Activated CD4-positive, alpha-beta T cell treated with anti-CD3 and anti-CD28 coated beads for 36 hours (primary cell): ENCODE data around the gene DACH1. TPM values are rescaled to one million over a fixed set of nuclear protein-coding genes. Genes with fewer than 3 reads are reported as not detected.
"Not testable (repeated sequence)": the region's sequence is repeated elsewhere in the genome, so short reads cannot be mapped to it uniquely, and the experiment has no call there.

Source experiments
- ATAC-seq: fragments of 200-7000 bp; cut with Tn5 transposase; one replicate; pipeline ENCODE4 v1.10.0; 2021; ENCODE audit warnings: mild to moderate bottlenecking, moderate library complexity
- CTCF ChIA-PET: fragments of 350-600 bp; sonication (Branson Sonifier 250); formaldehyde crosslinking; loops from one replicate; lab custom pipeline; 2021; ENCODE audit warnings: antibody characterized with exemption; lab: Charles Lee
- POLR2A ChIA-PET: fragments of 350-600 bp; sonication (Branson Sonifier 250); formaldehyde crosslinking; loops from one replicate; lab custom pipeline; 2021; ENCODE audit warnings: antibody characterized with exemption, inconsistent platforms; lab: Charles Lee
- DNase-seq: peaks from one replicate; pipeline ENCODE4 v3.0.0-alpha.2; 2020
- H3K27ac Mint-ChIP-seq: one replicate; pipeline ENCODE4 v1.8.0; 2021; ENCODE audit warnings: mixed read lengths
- H3K27me3 Mint-ChIP-seq: one replicate; pipeline ENCODE4 v1.8.0; 2021; ENCODE audit warnings: mixed read lengths
- H3K36me3 Mint-ChIP-seq: one replicate; pipeline ENCODE4 v1.8.0; 2021; ENCODE audit warnings: low read depth, mixed read lengths
- H3K4me1 Mint-ChIP-seq: one replicate; pipeline ENCODE4 v1.8.0; 2021; ENCODE audit warnings: mixed read lengths
- H3K4me3 Mint-ChIP-seq: one replicate; pipeline ENCODE4 v1.8.0; 2021; ENCODE audit warnings: mild to moderate bottlenecking, moderate library complexity, mixed read lengths
- H3K9me3 Mint-ChIP-seq: one replicate; pipeline ENCODE4 v1.8.0; 2021; ENCODE audit warnings: low read depth, mixed read lengths
- intact Hi-C, 2 experiments: fragments of 100-400 bp; cut with DNase I in 1 of 2; cut with micrococcal nuclease in 1 of 2; formaldehyde crosslinking; loops; one replicate each; pipeline versions ENCODE4 v1.14.2 to v1.15.1; 2022 to 2024; cut with DNase I, micrococcal nuclease
- total RNA-seq, 2 experiments: library from RNA; stranded (reverse); gene quantifications; one replicate each; pipeline ENCODE4 v1.2.3, GENCODE V29; 2021

The DACH1 gene
- total RNA-seq: under 1 TPM; 0.09 to 0.21 TPM

DNA sequence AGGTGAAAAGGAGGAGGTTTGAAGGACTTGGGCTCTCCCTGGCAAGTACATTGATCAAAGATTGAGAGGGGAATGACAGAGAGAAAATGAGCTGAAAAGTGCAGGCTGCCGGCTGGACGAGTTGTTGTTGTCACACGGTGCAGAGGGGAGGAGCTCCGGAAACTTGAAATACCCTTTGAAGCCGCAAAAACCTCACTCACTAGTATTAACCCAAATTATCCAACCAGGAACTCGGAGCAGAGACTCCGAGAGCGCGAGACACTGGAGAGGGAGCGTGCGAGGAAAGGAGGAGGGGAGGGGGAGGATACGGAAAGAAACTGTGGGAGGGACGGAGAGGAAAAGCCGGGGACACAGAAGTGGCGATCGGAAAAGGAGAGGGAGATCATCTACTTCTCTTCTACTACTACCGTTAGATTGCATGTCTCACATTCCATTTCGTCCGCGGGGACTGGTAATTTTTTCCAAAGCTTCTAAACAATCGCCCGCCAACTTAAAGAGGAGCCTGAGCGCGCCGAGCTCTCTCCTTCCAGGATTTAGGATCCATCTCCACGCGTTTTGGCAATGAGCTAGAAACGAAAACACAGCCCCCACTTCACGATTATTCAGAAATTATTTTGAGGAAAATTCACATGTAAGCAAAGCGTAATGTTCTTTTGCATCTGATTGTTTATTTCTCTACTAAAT, at the start of gene DACH1:
TSS of gene DACH1 (minus strand) at position 74 of the 684 bp plus-strand sequence.
- Mint-ChIP-seq H3K4me1 (peaks cover 19% of the 10 kb centered on the region), H3K36me3 (peaks cover 3% of the 10 kb centered on the region), H3K27me3 (peaks cover 48% of the 10 kb centered on the region), H3K4me3 (peak within 1 kb of the TSS; percentile 81), H3K9me3 (no peaks in the 10 kb centered on the region), H3K27ac (peak within 1 kb of the TSS; percentile 55)
- ATAC-seq: peak; percentile 47
- ChIA-PET CTCF (interaction anchor here (1.7 kb wide), 1 partner anchor 11 kb away, joined by 11 read pairs; no protein-coding TSS in a partner anchor), POLR2A (no interaction called here)
- DNase-seq: peak; percentile 54
- intact Hi-C loops: loop anchor here in 1 of 2 experiments (10.0 kb wide), 1 partner anchor 698 kb away; no protein-coding TSS in a partner anchor

DNA sequence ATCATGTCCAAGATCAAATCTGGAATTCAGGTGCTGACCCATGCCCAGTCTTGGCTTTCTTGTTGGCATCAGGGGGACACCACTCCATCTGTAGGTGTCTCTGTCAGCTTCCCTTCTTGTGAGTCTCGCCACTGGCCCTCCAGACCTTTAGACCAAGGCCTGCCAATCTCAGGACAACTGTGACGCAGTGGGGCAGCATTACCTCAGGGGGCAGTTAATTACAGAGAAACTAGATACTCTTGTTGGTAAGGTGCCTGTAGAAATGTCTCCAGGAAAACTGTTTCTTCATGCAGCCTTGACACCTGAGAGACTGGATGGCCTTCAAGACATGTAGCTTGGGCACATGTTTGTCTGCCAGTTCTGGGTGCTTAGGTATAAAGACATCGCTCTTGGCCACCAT, 46.7 kb upstream of the DACH1 start:
- Mint-ChIP-seq H3K36me3 (no peaks in the 10 kb centered on the region), H3K4me3 (no peak overlapping the region), H3K4me1 (no peaks in the 10 kb centered on the region), H3K9me3 (no peaks in the 10 kb centered on the region), H3K27me3 (no peaks in the 10 kb centered on the region), H3K27ac (no peak overlapping the region)
- no peak for ATAC-seq
- intact Hi-C loops: no loop called here
- ChIA-PET CTCF (interaction anchor here (0.6 kb wide), 1 partner anchor 1296 kb away, joined by 3 read pairs; no protein-coding TSS in a partner anchor), POLR2A (no interaction called here)
- DNase-seq: no peak

DNA sequence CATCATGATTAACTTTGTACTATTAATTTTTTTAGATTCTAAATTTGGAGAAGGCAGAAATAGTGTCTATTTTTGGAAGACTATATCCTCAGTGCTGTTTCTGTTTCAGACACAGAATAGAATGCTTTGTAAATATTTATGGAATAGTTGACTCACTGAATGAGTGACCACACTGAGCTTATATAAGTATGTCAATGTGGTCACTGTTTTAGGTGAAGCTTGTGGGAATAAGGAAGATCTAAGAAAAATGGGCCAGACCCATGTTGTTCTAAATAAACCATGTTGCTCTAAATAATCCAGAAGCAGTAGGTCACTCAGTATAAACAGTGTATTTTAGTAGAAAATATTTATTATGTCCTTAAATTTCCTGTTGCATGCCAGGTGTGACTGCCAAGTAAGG, 45.5 kb upstream of the DACH1 start:
- DNase-seq: no peak
- Mint-ChIP-seq H3K27ac (no peak overlapping the region), H3K9me3 (no peaks in the 10 kb centered on the region), H3K27me3 (no peaks in the 10 kb centered on the region), H3K4me1 (no peaks in the 10 kb centered on the region), H3K4me3 (no peak overlapping the region), H3K36me3 (no peaks in the 10 kb centered on the region)
- intact Hi-C loops: no loop called here
- ATAC-seq: no peak
- POLR2A ChIA-PET: no interaction called here
- CTCF ChIA-PET: no interaction called here

DNA sequence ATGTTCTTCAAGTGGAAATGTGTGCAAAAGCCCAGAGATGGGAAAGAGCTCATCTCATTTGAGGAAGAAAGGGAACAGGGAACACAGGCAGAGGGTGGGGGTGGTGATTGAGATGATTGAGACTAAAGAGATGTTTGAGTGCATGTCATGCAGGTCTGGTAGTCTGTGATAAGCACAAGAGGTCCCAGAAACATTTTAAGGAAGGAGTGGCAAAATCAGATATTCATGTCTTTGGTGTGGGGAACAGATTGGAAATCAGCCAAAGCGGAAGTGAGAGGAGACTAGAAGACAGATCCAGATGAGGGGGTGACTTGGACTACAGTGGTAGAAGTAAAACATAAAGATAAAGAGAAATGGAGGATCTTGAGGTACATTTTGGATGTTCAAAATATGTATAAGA, 39.4 kb upstream of the DACH1 start:
- ATAC-seq: no peak
- Mint-ChIP-seq H3K36me3 (no peaks in the 10 kb centered on the region), H3K4me3 (no peak overlapping the region), H3K4me1 (no peaks in the 10 kb centered on the region), H3K27me3 (no peaks in the 10 kb centered on the region), H3K27ac (no peak overlapping the region), H3K9me3 (no peaks in the 10 kb centered on the region)
- ChIA-PET POLR2A (no interaction called here), CTCF (no interaction called here)
- no peak for DNase-seq
- intact Hi-C loops: no loop called here

DNA sequence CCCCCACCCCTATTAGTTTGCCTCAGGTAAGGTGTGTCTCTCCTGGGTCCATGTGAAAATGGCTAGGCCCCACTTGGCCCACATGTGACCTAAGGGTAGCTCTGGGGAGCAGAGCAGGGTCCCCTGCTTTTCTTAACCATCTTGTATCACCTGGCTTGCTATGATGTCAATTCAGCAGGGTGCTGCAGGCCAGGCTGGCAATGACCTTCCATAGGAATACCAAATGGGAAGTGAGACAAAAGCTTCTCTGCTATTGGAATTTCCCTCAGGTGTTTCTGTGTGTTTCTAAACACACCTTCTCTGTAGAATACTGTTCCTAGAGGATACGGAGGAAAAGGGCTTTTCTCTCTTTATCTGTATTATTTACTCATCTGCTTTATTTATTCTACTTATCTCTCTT, 35.7 kb upstream of the DACH1 start:
- Mint-ChIP-seq H3K27me3 (no peaks in the 10 kb centered on the region), H3K27ac (no peak overlapping the region), H3K9me3 (no peaks in the 10 kb centered on the region), H3K4me1 (no peaks in the 10 kb centered on the region), H3K36me3 (no peaks in the 10 kb centered on the region), H3K4me3 (no peak overlapping the region)
- intact Hi-C loops: no loop called here
- no peak for ATAC-seq
- ChIA-PET POLR2A (no interaction called here), CTCF (interaction anchor here (0.6 kb wide), 1 partner anchor 122 kb away, joined by 3 read pairs; no protein-coding TSS in a partner anchor)
- no peak for DNase-seq

DNA sequence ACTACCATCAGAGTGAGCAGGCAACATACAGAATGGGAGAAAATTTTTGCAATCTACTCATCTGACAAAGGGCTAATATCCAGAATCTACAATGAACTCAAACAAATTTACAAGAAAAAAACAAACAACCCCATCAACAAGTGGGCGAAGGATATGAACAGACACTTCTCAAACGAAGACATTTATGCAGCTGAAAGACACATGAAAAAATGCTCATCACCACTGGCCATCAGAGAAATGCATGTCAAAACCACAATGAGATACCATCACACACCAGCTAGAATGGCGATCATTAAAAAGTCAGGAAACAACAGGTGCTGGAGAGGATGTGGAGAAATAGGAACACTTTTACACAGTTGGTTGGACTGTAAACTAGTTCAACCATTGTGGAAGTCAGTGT, 26.5 kb upstream of the DACH1 start:
- CTCF ChIA-PET, ATAC-seq, POLR2A ChIA-PET, H3K36me3 Mint-ChIP-seq, H3K27me3 Mint-ChIP-seq, intact Hi-C loops, H3K9me3 Mint-ChIP-seq, DNase-seq, H3K4me3 Mint-ChIP-seq, H3K4me1 Mint-ChIP-seq, H3K27ac Mint-ChIP-seq: not testable (repeated sequence)

DNA sequence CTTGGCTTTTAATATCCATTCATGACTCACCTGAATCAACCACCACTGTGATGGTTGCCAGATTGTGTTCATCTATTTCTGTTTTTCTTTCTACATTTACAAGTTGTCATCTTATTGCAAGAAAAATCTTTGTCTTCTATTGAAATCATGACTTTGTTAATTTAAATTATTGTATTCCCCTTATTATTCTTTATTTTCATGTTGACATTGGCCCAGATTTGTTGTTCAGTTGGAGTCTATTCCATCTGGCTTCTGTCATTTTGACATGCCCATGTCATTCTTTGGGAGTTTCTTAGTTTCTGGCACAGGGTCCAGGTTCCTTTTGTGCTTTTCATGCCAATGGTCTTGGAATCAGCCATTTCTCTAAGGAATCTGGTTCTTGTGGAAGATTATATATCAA, 19.9 kb upstream of the DACH1 start:
- POLR2A ChIA-PET: no interaction called here
- H3K4me3 Mint-ChIP-seq: no peak overlapping the region
- no peak for DNase-seq
- intact Hi-C loops: no loop called here
- no peak overlapping the region for H3K27ac Mint-ChIP-seq
- ATAC-seq: no peak
- no peaks in the 10 kb centered on the region for H3K4me1 Mint-ChIP-seq
- no peaks in the 10 kb centered on the region for H3K27me3 Mint-ChIP-seq
- CTCF ChIA-PET: no interaction called here
- H3K36me3 Mint-ChIP-seq: no peaks in the 10 kb centered on the region
- H3K9me3 Mint-ChIP-seq: no peaks in the 10 kb centered on the region

DNA sequence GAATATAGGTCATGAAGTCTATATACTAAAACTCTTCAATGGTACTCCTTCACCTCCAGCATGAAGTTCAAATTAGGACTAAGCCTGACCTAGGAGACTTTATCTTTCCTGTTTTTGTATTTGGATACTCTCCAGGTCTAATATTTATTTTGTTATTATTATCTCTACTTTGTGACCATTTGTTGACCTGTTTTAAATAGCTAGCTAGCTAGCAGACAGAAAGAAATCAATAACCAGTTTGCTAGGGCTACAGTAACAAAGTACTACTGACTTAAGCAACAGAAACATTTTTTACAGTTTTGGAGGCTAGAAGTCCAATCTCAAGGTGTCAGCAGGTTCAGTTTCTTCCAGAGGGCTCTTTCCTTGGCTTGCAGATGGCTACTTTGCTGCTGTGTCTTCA, 15.1 kb upstream of the DACH1 start:
- no peak overlapping the region for H3K4me3 Mint-ChIP-seq
- H3K27ac Mint-ChIP-seq: no peak overlapping the region
- DNase-seq (no peak), ATAC-seq (no peak)
- H3K9me3 Mint-ChIP-seq: no peaks in the 10 kb centered on the region
- POLR2A ChIA-PET: no interaction called here
- intact Hi-C loops: no loop called here
- H3K27me3 Mint-ChIP-seq: no peaks in the 10 kb centered on the region
- peaks cover 4% of the 10 kb centered on the region for H3K4me1 Mint-ChIP-seq
- CTCF ChIA-PET: interaction anchor here (0.6 kb wide), 1 partner anchor 95 kb away, joined by 4 read pairs; no protein-coding TSS in a partner anchor
- H3K36me3 Mint-ChIP-seq: no peaks in the 10 kb centered on the region

DNA sequence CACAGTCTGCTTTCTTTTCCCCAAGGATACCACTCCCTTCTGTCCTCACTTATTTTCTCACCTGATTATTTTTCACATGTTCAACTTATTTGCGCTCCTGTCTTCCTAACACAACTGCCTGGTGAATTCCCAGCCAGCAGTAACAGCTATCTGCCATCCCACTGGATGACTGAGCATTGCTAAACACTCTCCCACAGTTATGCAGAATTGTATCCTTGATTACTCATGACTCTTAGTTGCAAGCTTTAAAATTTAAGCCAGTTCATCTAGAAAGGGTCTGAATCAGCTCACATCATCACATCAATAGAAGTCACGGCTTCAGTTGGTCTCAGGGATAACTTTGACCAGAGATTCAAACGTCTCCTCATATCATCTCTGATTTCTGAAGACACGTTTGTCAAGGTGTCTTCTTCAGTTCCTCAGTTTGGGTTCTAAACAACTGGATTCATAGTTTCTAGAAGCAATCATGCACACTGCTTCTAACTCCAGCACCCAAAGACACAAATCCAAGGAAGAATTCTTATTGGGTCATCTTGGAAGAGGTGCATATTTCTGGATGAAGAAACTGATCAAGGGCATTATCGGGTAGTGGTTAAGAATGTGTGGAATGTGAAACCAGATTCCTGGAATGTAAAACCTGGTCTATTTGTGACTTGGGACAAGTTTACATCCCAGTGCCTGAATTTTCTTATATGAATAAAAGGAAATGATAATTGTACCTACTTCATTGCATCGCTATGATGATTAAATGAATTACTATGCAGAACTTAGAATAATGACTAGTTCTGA, 13.9 kb upstream of the DACH1 start:
- Mint-ChIP-seq H3K4me3 (no peak overlapping the region), H3K9me3 (no peaks in the 10 kb centered on the region), H3K4me1 (peaks cover 5% of the 10 kb centered on the region), H3K27ac (no peak overlapping the region), H3K36me3 (no peaks in the 10 kb centered on the region), H3K27me3 (no peaks in the 10 kb centered on the region)
- intact Hi-C loops: no loop called here
- ChIA-PET CTCF (interaction anchor here (0.6 kb wide), 1 partner anchor 670 kb away, joined by 3 read pairs; no protein-coding TSS in a partner anchor), POLR2A (no interaction called here)
- DNase-seq (no peak), ATAC-seq (no peak)

DNA sequence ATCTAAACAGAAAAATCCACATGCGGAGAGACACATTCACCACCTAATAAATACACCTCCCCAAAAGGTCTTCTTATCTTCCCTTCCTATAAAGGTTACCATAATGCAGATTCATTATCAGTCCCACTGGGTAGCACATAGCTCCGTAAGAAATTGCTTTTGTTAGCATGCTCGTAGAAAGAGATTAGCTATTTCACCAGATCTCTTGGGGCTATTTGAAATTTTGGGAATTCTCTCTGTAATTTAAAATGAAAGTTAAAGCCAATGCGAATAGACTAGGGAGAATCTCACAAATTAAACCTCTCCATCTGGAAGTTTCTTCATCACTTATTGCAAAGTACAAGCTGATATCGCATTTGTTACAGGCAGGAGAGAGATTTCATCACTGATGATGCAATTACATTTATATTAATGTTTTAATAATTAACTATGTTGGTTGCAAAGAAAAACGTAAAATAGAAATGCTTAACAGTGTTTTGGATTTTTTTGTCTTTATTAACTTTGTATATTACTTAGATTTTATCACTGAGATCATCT, 12.9 kb upstream of the DACH1 start:
- H3K9me3 Mint-ChIP-seq: no peaks in the 10 kb centered on the region
- intact Hi-C loops: loop anchor here (1.0 kb wide), 3 partner anchors 560 to 1257 kb away; no protein-coding TSS in a partner anchor
- H3K36me3 Mint-ChIP-seq: no peaks in the 10 kb centered on the region
- no peak overlapping the region for H3K27ac Mint-ChIP-seq
- CTCF ChIA-PET: interaction anchor here (1.0 to 1.5 kb wide), 7 partner anchors 9 to 572 kb away, joined by 3 to 5 read pairs (median 3); no protein-coding TSS in a partner anchor
- POLR2A ChIA-PET: no interaction called here
- H3K4me1 Mint-ChIP-seq: peaks cover 5% of the 10 kb centered on the region
- no peak overlapping the region for H3K4me3 Mint-ChIP-seq
- DNase-seq (no peak), ATAC-seq (no peak)
- H3K27me3 Mint-ChIP-seq: no peaks in the 10 kb centered on the region

DNA sequence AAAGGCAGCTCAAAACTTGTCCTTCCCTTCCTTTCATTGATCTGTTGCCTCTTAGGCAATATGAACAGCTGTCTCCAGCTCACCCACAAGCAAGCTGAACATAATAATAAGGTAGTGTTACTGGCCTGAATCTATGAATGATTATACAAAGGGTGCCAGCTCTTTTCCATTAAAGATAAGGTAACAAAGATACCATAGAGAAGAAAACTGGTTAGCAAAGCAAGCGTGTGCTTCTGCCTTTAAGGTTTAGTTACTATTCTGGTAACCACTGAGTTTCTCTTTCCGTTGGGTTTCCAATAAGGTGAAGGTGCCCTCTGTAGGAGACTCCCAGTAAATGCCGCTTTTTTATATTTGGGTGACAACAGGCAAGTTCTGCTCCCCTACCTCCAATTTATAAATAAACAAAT, 12.1 kb upstream of the DACH1 start:
- no peak overlapping the region for H3K27ac Mint-ChIP-seq
- peak; percentile 81 for ATAC-seq
- ChIA-PET POLR2A (no interaction called here), CTCF (interaction anchor here (0.8 to 2.1 kb wide), 9 partner anchors 10 to 571 kb away, joined by 3 to 11 read pairs (median 3); partner anchors contain the start of gene DACH1)
- peak; percentile 4 for DNase-seq
- no peaks in the 10 kb centered on the region for H3K9me3 Mint-ChIP-seq
- H3K4me1 Mint-ChIP-seq: peaks cover 5% of the 10 kb centered on the region
- intact Hi-C loops: loop anchor here (1.0 kb wide), 3 partner anchors 559 to 1256 kb away; no protein-coding TSS in a partner anchor
- H3K36me3 Mint-ChIP-seq: no peaks in the 10 kb centered on the region
- H3K27me3 Mint-ChIP-seq: no peaks in the 10 kb centered on the region
- no peak overlapping the region for H3K4me3 Mint-ChIP-seq
